Stimulated activated CD4-positive, alpha-beta T cell treated with anti-CD3 and anti-CD28 coated beads, TNF-alpha, amount 100 ng/mL, for 1 hour (primary cell): Measurements from ENCODE around the gene TFCP2L1.
"Not testable (repeated sequence)": the region's sequence is repeated elsewhere in the genome, so short reads cannot be mapped to it uniquely, and the experiment has no call there.

ENCODE experiments used
- DNase-seq, 3 donors: peaks; one replicate each; pipeline ENCODE4 v3.0.0-alpha.2; 2020; ENCODE audit warnings: low read depth in 3 of 3, low spot score in 1 of 3

The TFCP2L1 gene

DNA sequence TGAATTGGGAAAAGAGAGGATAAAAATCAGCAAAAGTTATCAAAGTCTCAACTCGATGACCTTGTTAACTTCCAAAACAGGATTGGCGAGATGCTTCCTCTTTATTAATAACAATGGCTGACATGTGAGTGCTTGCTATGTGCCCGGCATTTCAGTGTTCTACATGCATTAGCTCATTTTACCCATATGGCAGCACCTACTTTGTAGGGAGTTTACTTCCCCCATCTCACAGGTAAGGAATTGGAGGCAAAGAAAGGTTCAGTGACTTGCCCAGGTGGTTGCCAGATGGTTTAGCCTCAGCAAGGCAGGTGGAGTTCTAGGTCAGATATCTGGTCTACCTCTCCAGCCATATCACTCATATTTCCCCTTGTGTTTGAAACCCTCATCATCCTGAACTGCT is 12.4 kb downstream of the TFCP2L1 start:
- DNase-seq, result no peak

DNA sequence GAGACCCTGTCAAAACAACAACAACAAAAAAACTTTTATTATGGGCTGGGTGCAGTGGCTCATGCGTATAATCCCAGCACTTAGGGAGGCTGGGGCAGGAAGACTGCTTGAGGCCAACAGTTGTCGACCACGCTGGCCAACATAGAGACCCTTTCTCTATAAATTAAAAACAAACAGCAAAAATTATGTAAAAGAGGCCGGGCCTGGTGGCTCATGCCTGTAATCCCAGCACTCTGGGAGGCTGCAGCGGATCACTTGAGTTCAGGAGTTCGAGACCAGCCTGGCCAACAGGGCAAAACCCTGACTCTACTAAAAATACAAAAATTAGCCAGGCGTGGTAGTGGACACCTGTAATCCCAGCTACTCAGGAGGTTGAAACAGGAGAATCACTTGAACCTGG is 15.6 kb downstream of the TFCP2L1 start:
- not testable (repeated sequence) for DNase-seq

DNA sequence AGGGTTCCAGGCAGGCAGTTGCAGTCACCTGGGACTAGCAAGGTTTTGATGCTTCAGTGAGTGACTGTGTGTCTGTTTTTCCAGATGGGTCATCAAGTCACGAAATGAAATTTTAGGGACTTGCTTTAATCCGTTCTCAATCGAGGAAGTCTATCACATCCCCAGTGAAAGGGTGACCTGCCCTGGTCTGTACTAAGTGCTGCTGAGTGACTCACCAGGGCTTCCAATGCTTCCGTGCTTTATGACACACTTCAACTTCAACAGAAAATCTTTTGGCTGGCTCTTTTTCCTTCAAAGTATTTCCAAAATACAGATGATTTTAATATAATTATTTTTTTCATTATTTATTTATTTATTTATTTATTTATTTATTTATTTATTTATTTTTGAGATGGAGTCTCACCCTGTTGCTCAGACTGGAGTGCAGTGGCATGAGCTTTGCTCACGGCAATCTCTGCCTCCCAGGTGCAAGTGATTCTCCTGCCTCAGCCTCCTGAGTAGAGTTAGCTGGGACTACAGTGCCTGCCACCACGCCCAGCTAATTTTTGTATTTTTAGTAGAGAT is 18.4 kb downstream of the TFCP2L1 start:
- no peak for DNase-seq

DNA sequence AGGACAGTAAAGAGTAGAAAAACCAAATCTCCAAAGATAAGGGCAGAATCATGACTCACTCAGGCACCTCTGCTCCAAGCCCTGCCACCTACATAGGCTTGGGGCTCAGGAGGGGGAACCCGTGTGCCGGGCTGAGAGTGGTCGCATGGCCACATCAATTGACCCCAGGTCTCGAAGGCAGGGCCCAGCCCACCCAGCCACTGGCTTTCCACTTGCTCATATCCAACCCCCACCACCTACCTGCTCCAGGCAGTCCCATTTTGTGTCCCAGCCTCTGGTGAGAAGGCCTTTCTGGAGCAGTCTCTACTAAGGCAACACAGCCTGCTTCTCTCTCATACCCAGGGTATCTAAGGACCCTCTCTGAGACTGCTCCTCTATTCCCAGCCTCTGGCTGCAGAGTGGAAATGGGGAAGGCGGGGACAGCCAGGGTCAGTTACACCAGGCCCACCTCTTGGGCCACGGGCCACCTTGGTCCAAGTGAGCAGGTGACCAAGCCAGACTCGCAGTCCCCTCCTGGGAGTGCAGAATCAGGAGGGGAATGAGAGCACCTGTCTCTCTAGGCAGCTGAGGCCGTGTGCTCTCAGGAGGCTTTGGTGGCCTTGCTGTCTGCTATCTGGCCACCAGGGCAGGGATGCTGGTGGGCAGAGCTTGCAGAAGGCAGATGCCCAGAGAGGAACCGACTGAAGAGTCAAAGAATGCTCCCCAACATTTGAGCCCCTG is 20.8 kb downstream of the TFCP2L1 start:
- no peak for DNase-seq

DNA sequence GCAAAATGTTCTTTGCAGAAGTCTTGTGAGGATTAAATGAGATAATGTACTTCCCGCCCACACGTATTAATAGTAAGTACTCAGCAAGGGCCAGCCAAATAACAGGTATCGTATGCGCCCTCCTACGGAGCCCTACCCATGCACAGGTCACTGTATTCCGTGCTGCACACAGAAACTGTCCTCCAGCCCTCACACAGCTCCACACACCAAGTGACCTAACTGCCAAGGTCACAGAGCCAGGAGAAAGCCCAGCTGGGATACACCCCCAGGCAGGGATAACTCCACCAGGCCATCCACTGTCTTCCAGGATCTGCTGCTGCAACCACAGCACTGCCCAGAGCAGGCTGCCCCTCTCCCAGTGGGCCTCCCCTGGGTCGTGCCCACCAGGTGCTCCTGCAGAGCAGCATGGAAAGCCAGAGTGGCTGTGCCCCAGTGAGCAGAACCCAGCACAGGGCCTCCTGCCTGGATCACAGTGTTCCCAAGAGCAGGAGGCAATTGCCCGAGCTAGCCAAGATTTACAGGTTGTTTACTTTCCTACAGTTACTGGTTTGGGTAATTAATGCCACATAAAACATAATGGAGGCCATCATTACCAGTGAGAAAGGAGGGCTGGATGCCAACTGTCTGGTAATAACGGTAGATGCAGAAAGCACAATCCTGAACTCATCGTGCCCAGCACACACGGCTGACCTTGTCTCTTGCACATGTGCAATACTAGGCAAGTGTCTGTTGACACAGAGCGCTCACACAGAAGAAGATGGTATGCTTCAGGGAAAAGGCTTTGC is 24.4 kb downstream of the TFCP2L1 start:
- DNase-seq, result no peak

DNA sequence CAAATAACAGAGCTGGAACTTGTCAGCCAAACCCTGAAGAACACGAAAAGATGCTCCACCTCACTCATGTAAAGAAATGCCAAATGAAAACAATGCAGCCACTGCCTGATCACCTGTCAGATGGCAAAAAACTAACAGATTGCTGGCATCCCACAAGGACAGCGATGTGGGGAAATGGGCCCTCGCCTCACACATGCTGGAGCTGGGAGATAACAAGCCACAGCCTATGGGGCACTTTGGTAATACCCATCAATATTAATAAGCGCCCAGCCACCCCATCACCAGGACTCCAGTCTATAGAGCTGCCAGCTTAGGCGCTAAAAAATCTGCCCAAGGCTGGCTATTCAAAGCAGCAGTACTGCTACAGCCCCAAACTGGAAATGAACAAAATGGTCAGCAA is 27.0 kb downstream of the TFCP2L1 start:
- DNase-seq, result no peak

DNA sequence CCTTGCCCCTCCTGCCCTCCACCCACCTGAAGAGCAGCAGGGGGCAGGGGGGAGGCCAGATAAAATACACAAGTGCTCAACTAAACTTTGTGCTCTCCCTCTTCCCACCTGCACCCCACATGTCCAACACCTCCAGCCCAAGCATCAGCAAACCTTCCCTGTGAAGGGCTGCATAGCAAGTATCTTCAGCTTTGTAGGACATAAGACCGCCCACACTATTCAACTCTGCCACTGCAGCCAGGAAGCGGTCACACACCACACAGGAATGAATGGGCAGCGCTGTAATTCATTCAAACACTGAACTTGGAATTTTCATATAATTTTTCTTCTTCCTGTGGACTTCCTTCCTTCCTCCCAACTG is 27.5 kb downstream of the TFCP2L1 start:
- no peak for DNase-seq

DNA sequence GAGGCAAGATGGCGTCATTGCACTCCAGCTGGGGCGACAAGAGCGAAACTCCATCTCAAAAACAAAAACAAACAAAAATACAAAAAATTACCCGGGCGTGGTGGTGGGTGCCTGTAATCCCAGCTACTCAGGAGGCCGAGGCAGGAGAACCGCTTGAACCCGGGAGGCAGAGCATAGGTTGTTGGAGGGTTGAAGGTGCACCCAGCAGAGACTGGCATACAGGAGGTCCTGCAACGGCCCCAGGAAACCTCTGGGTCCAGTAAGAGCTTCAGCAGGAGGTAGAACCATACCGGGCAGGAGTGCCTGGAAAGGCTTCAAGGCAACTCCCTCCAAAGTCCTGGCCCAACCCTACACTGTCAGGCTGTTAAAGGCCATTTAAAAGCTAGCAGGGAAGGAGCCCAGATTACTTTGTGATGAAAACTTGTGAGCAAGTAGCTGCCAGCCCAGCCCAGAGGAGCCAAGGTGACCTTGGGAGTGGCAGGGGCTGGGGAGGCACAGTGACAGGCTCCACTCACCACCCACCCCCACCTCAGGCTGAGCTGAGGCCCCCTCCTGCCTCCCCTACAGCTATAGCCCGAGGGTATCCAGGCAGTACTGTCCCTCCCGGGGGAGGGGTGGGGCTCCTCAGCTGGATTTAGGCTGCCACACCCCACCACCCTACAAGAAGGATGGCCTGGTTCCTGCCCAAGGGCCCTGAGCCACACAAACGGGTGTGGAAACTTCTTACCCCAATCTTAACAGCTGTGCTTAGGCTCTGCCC is 28.1 kb downstream of the TFCP2L1 start:
- no peak for DNase-seq

DNA sequence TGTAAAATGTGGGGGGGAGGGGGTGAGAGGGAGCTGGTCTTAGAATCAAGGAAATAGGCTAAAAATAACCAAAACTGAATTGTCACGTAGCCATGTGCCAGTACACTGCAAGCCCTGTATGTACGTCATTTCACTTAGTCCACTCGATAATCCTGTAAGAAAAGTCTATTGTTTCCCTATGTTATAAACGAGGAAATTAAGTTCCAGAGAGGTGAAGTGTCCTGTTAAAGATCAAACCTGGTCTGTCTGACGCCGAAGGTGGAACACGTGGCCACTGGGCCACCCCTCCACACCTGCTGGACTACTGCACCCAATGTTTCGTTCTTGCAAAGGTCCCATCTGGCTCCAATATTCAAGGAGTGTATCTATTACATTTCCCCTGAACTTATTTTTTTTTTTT is 29.6 kb downstream of the TFCP2L1 start:
- no peak for DNase-seq

DNA sequence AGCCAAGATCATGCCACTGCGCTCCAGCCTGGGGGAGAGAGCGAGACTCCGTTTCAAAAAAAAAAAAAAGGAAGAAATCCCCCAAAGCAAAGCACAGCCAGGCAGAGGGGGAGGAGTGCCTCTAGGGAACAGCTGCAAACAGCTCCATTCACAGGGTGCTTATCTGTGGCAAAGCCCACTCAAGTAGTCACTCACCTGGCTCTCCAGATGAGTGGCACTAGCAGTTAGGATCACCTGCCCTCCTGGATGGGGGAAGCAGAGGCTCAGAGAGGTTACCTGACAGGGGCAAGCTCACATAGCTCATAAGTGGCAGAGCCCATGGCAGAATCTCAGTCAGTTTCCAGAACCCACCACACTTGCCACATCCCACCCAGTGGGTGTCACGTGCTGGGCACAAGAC is 30.3 kb downstream of the TFCP2L1 start:
- DNase-seq, result no peak

DNA sequence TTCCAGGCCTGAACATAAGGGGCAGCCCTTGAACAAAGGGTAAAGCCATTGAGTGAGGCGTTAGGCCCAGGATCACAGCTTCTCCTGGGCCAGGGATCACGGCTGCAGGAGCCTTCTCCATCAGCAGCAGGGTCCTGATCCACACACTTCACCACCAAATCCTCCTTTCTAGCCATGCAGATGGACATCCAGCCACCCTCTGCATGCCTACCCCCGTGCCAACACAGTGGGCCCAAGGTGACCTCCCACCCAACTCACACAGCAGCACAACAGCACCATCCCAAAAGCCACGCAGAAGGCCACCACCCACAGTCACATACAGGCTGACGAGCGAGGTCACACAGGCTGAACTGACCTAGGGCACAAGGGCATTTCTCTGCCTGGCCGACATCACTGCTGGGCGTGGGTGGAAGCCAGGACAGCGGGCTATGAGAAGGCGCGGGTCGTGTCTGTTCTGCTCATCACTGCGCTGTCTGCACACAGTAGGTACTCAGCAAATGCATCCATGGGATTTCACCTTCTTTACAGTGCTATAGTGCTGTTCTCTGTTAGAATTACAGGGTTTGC is 31.2 kb downstream of the TFCP2L1 start:
- DNase-seq, result no peak

DNA sequence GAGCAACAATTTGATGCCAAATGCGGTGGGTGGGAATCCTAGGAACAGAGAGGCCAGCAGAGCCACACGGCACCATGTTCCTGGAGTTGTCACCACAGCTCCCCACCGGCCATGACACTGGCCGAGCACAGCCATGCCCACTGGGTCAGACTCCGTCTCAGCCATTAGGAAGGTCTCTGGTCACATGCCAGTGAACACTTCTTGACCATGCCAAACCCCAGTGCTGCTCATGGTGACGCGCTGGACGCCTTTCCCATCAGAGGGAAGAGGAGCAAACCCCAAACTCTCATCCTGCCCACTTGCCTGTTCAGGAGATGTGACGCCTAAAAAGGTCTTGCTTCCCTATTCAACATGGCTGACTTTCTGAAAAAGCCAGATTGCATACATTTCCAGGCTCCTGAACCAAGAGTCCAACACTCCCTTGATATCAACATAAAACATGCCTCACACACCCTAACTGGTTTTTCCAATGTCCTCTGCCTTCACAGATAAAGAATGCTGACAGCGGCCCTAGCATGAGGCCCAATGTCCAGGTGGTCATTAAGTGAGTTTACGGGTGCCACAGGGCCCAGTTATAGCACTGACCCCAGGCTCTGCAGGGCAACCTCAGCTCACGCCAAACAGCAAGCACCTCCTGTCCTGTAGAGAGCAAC is 31.9 kb downstream of the TFCP2L1 start:
- no peak for DNase-seq

DNA sequence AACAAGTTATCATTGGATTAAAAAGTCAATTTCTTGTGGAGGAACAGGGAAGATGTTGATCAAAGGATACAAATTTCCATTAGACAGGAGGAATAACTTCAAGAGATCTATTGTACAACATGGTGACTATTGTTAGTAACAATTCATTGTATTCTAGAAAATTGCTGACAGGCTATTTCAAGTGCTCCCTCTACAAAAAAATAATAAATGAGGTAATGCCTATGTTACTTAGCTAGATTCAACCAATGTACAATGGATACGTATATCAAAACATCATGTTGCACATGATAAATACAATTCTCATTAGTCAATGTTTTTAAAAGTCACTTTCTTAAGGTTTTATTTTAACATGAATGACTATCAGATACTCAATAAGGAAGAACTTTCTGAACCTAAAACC is 33.5 kb downstream of the TFCP2L1 start:
- no peak for DNase-seq

DNA sequence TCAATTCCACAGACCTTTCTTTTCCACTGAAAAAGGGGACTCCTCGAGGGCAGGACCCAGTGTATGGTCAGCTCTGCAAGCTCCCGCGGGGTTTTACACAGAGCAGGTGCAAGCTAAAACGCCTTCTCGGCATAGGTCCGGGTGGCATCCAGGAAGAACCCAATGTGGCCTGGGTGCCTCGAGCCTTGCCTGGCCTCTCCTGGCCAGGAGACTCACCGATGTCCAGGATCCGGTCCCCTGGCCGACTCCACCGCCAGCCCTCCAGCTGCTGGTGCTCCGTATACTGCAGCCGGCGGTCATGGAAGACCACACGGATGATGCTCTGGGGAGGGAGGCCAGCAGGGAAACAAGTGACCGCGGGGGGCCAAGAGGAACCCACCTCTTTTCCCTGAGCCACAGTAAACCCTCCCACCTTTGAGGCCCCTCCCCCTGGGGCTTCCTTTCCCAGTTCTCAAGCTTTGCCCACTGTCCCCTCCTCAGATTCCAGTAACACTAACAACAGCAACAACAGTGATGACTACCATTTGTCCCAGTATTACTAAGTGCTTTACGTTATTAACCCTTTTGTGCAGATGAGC is 36.1 kb downstream of the TFCP2L1 start:
- no peak for DNase-seq

DNA sequence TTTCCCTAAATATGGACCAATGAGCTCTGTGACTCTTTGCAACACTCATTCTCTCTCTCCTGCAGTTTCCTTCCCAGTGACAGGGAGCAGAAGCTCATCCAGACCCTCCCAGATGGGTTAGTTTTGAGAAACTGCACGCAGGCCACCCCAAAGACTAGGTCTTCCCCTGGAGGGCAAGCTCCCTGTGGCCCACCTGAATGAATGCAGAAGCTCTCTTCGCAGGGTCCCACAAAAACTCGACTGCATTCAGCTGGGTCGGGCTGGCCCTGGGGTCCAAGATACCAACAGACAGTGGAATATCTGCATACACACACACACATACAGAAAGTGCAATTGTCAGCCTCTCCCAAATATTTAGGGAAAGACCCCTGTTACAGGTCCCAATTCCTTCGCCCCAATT is 37.0 kb downstream of the TFCP2L1 start:
- no peak for DNase-seq

DNA sequence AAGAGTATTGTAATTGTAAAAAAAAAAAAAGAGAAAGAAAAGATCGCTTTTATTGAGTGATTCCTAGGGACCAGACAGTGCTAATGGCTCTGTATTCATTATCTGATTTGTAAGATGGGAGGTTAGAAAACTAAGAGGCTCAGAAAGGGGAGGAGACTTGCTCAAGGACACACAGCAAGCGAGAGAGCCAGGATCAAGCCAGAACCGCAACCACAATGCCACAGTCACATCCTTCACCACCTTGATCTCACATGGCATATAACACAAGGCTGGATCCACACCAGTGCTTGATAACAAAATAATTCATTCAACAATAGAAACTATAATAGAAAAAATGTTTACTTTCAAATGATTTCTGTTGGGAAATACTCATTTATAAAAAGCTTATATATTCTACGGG is 37.5 kb downstream of the TFCP2L1 start:
- DNase-seq, result no peak

DNA sequence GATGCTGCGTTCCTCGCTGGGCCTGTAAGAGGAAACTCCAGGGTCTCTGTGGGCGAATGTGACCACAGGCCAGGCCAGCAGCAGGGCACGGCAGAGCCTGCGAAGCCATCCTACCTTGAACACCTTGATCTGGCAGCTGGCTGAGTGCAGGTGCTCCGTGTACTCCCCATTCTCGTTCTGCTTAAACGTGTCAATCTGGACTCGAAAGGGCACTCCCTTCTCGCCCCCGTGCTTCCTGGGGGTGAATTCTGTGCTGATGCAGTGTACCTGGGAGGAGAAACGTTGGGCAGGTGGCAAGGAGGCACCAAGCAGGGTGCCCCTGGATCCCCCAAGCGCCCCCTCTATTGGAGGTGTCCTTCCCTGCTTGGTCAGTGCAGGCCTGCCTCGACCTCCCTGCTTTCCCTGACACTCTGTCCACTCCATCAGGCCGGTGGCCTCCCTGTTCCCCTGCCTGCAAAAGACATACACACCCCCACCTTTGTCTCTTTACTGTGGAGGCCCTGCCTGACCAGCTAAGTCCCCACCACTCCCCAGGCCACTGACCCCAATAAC is 38.2 kb downstream of the TFCP2L1 start:
- no peak for DNase-seq

DNA sequence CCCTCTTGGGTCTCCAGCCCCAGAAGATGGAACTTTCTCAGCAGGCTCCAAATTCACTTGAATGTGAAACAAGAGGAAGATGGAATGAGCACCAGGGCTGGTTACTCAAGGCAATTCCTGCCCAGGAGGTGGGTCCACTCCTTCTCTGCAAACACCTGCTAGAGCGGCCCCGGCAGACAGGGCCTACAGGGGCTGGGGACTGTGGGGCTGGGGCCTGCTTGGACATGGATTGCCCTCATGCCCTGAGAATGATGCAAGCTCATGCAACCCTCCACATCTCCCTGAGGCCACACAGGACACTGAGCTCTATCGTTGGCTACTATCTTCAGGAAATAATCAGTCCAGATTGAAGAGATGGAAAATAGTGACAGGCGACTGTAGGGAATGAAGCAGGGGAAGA is 39.1 kb downstream of the TFCP2L1 start:
- no peak for DNase-seq

DNA sequence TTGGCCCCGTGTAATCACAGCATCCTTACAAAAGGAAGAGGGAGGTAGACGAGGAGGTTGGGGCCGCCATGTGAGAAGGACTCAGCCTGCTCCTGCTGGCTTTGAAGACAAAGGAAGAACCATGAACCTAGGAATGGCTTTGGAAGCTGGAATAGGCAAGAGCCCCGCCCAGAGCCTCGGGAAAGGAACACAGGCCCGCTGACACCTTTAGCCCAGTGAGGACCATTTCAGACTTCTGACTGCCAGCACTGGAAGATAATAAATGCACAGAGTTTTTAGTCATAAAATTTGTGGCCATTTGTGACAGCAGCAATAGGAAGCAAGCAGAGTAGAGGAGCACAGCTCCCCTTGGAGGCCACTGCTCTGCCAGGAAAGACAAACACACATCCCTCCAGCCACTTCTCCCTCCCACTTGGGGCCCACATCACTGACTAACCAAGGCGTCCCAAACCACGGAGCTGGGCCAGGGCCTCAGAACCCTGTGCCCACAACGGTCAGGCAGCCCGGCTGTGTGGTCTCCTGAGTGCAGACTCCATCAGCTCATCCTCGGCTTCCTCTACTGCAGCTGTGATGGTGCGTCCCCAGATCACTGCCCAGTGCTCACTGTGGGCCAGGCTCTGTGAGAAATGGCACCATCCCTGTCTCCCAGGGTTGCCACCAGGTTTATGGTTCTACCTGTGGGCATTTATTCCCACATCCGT is 39.7 kb downstream of the TFCP2L1 start:
- no peak for DNase-seq

DNA sequence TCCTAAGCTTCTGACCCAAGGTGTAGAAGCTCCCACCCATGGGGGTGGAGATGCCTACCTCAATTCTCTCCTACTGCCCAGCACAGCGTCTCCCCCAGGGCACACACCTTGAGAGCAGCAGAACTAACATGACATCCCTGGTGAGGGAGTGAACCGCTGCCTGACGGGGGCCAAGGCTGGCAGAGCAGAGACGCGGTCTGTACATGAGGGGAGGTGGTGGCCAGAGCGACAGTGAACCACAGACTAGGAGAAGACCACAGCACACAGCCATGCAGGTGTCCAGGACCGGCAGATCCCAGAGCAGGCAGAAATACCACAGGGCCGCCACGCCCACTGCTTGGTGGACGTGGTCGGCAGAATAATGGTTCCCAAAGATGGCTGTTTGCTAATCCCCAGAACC is 40.4 kb downstream of the TFCP2L1 start:
- DNase-seq, result no peak
